ENCODE data around the gene VWA2. TPM values are rescaled to one million over a fixed set of nuclear protein-coding genes. Genes with fewer than 3 reads are reported as not detected.

Gene VWA2
- total and polyA plus RNA-seq, 12 donors: 0.01 to 0.09 TPM; not detected in 10

- peak in 1 of 8 donors; percentile 8 for ATAC-seq
- peaks cover 7 to 35% (median 25%) of the 10 kb centered on the region in 9 donors for H3K4me1 ChIP-seq
- no peak for DNase-seq
- peaks cover 0 to 24% (median 0%) of the 10 kb centered on the region in 9 donors for H3K36me3 ChIP-seq
- H3K9me3 ChIP-seq: peaks cover 0 to 3% (median 0%) of the 10 kb centered on the region in 11 donors
- intact Hi-C loops (cut with DNase I): loop anchor here in 8 of 10 donors (5.0 to 10.0 kb wide), 6 partner anchors 126 to 516 kb away; partner anchors contain the start of gene FHIP2A (in 1 of the 8)
- 59 to 63% methylated on average over 9 of the region's 9 CpGs for WGBS, 2 donors
- H3K4me3 ChIP-seq: no peak overlapping the region
- no peak for TF ChIP-seq CTCF (IDR thresholded peaks at IDR 0.05)
- H3K27ac ChIP-seq: no peak overlapping the region
- H3K27me3 ChIP-seq: no peaks in the 10 kb centered on the region
Measured at GRCh38 chr10:114308531-114309363, 69.7 kb downstream of the VWA2 start.

GRCh38 chr10:114309364-114309651 lies 70.3 kb downstream of the VWA2 start:
- H3K27ac ChIP-seq: no peak overlapping the region
- no peak overlapping the region for H3K4me3 ChIP-seq
- H3K36me3 ChIP-seq: peaks cover 0 to 29% (median 0%) of the 10 kb centered on the region in 9 donors
- no peak for TF ChIP-seq CTCF (IDR thresholded peaks at IDR 0.05)
- intact Hi-C loops (cut with DNase I): loop anchor here in 8 of 10 donors (5.0 to 10.0 kb wide), 6 partner anchors 125 to 515 kb away; partner anchors contain the start of gene FHIP2A (in 1 of the 8)
- 86 to 91% methylated on average over 3 of the region's 3 CpGs for WGBS, 2 donors
- ATAC-seq (no peak), DNase-seq (no peak)
- H3K4me1 ChIP-seq: peaks cover 4 to 29% (median 20%) of the 10 kb centered on the region in 9 donors
- H3K9me3 ChIP-seq: peaks cover 0 to 6% (median 0%) of the 10 kb centered on the region in 11 donors
- H3K27me3 ChIP-seq: no peaks in the 10 kb centered on the region

- no peak for TF ChIP-seq CTCF (IDR thresholded peaks at IDR 0.05)
Measured at GRCh38 chr10:114310346-114310745, 71.3 kb downstream of the VWA2 start.

GRCh38 chr10:114311023-114311422 lies 72.0 kb downstream of the VWA2 start:
- TF ChIP-seq CTCF (IDR thresholded peaks at IDR 0.05): no peak
- H3K36me3 ChIP-seq: peaks cover 0 to 34% (median 0%) of the 10 kb centered on the region in 9 donors
- ATAC-seq (no peak), DNase-seq (no peak)
- H3K9me3 ChIP-seq: peaks cover 0 to 6% (median 0%) of the 10 kb centered on the region in 11 donors
- intact Hi-C loops (cut with DNase I): no loop called here
- 80 to 98% methylated on average over 6 of the region's 6 CpGs for WGBS, 2 donors
- no peak overlapping the region for H3K4me3 ChIP-seq
- H3K27me3 ChIP-seq: no peaks in the 10 kb centered on the region
- no peak overlapping the region for H3K27ac ChIP-seq
- H3K4me1 ChIP-seq: peaks cover 0 to 24% (median 16%) of the 10 kb centered on the region in 9 donors

More at GRCh38 chr10:114310346-114310745, 71.3 kb downstream of the VWA2 start:
- ATAC-seq (no peak), DNase-seq (no peak)
- Histone ChIP-seq H3K9me3 (peaks cover 0 to 6% (median 0%) of the 10 kb centered on the region in 11 donors), H3K27me3 (no peaks in the 10 kb centered on the region), H3K4me1 (peaks cover 0 to 24% (median 16%) of the 10 kb centered on the region in 9 donors), H3K36me3 (peaks cover 0 to 31% (median 0%) of the 10 kb centered on the region in 9 donors), H3K27ac (no peak overlapping the region), H3K4me3 (no peak overlapping the region)
- intact Hi-C loops (cut with DNase I): no loop called here
- 85 to 87% methylated on average over 10 of the region's 10 CpGs for WGBS, 2 donors
